Pancreas (tissue), 10 donors: ENCODE measurements around the gene DCAF4. TPM values are rescaled to one million over a fixed set of nuclear protein-coding genes. Genes with fewer than 3 reads are reported as not detected.
"Not testable (repeated sequence)": the region's sequence is repeated elsewhere in the genome, so short reads cannot be mapped to it uniquely, and the experiment has no call there.

ENCODE experiments used
- ATAC-seq, 4 donors: fragments of 200-7000 bp; cut with Tn5 transposase; one replicate each; pipeline versions ENCODE4 v1.8.0 to v1.9.1; 2020; ENCODE audit warnings: mild to moderate bottlenecking in 4 of 4, moderate library complexity in 4 of 4
- DNase-seq, 6 donors: peaks; one replicate each; pipeline ENCODE4 v3.0.0-alpha.2; 2020
- FAIRE-seq: peaks from 2 replicates; lab custom pipeline; 2012; peaks lifted over from hg19 to GRCh38; lab: Jason Lieb, UNC
- H3K27ac ChIP-seq, 4 donors: fragments of 200-600 bp; sonication (generic); 1 replicate in 3 of 4; 2 replicates in 1 of 4; pipeline versions ENCODE4 v1.5.0 to v1.8.0; 2020
- H3K27me3 ChIP-seq, 4 donors: fragments of 200-600 bp; one replicate each; pipeline ENCODE4 v1.8.0; 2021
- H3K36me3 ChIP-seq, 3 donors: fragments of 200-600 bp; sonication (generic) in 1 of 3; one replicate each; pipeline versions ENCODE4 v1.5.0 to v1.8.0; 2020 to 2021
- H3K4me1 ChIP-seq, 3 donors: fragments of 200-600 bp; one replicate each; pipeline ENCODE4 v1.8.0; 2021
- H3K4me3 ChIP-seq, 4 donors: fragments of 200-600 bp; sonication (generic) in 2 of 4; one replicate each; pipeline versions ENCODE4 v1.5.0 to v1.8.0; 2020 to 2021
- H3K9me3 ChIP-seq, 4 donors: fragments of 200-600 bp; one replicate each; pipeline ENCODE4 v1.8.0; 2021
- CTCF ChIP-seq, 4 donors: fragments of 200-600 bp; sonication (generic) in 3 of 4; IDR thresholded peaks; one replicate each; pipeline versions ENCODE4 v1.5.0 to v1.8.0; 2021; ENCODE audit warnings: antibody characterized with exemption in 4 of 4
- WGBS, 2 donors: extraction: QIAGEN DNeasy Blood & Tissue Kit; methylation state at CpG; one replicate each; pipeline ENCODE4 v1.1.7; 2013; 5-methylcytosine and 5-hydroxymethylcytosine counted together
- intact Hi-C, 3 donors: fragments of 100-400 bp; cut with DNase I; formaldehyde crosslinking; loops; one replicate each; pipeline versions ENCODE4 v1.11.1 to v1.14.2; 2022
- polyA plus RNA-seq, 2 donors: library from polyadenylated mRNA; stranded (reverse); fragments of 200-250 nt; gene quantifications; one replicate each; pipeline ENCODE4 v1.2.3, GENCODE V29; 2013
- total RNA-seq, 6 donors: library from RNA; stranded (reverse); fragmentation: NEBNext Ultra II Directional in 4 of 6; extraction: Animal tissue kit (Norgen Biotek cat#: 25700) in 4 of 6; gene quantifications; one replicate each; pipeline versions ENCODE4 v1.2.1 to v1.2.4, GENCODE V29; 2021 to 2023
- donor health status: healthy with polysubstance abuse.
- donor health status: DM: no; HTN: no; CAD: no; lungs with moderate emphysema.
- donor health status: DM: no; HTN: no; CAD: no.
- donor health status: control.
- donor health status: control.
- donor health status: Bipolar disorder and iron deficiency.
- donor health status: DM: yes; HTN: yes; CAD: no.
- donor health status: DM: no; HTN: no; CAD: no.
- donor health status: DM: no; HTN: no; CAD: no.
- donor health status: DM: yes; HTN: yes; CAD: no.

DCAF4 gene
- total and polyA plus RNA-seq, 8 donors, result 7.8 to 14.5 (median 11.2) TPM

DNA sequence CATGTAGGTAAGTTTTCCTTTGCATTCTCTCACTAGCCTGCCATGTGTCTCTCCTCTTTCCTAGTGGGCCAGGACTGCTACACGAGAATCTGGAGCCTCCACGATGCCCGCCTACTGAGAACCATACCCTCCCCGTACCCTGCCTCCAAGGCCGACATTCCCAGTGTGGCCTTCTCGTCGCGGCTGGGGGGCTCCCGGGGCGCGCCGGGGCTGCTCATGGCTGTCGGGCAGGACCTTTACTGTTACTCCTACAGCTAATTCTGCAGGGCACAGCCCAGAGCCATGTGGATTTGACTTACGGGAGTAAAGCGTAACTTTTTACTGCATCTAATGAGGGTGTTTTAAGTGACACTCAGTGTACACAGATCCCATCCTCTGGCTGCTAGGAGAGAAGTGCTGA is 32.3 kb downstream of the DCAF4 start:
- intact Hi-C loops, result no loop called here
- whole genome bisulfite sequencing, 2 donors, result 93 to 97% methylated on average over 15 of the region's 15 CpGs
- Histone ChIP-seq H3K4me1 (no peaks in the 10 kb centered on the region), H3K4me3 (no peak overlapping the region), H3K27me3 (no peaks in the 10 kb centered on the region), H3K27ac (no peak overlapping the region), H3K36me3 (peaks cover 0 to 32% (median 10%) of the 10 kb centered on the region in 3 donors), H3K9me3 (no peaks in the 10 kb centered on the region)
- TF ChIP-seq CTCF (IDR thresholded peaks at IDR 0.05), result no peak
- DNase-seq (no peak), FAIRE-seq (no peak), ATAC-seq (no peak)

DNA sequence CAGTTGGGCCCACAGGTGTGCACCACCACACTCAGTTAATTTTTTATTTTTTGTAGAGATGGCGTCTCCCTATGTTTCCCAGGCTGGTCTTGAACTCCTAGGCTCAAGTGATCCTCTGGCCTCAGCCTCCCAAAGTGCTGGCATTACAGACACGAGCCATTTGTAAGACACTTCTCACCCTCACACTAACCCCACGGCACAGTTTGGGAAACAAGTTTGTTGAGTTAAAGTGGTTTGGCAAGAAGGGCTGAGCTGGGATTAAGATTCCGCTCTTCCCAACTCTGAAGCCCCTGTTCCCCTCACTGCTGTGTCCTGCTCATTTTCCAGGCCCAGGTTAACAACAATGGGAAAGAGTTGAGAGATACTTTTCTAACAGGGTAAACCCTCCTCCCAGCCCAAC is 34.8 kb downstream of the DCAF4 start:
- WGBS, 2 donors, result 95 to 96% methylated on average over 4 of the region's 4 CpGs
- DNase-seq, H3K27ac ChIP-seq, ATAC-seq, H3K27me3 ChIP-seq, H3K9me3 ChIP-seq, H3K4me1 ChIP-seq, FAIRE-seq, intact Hi-C loops, H3K4me3 ChIP-seq: not testable (repeated sequence)
- H3K36me3 ChIP-seq, result peaks cover 0 to 23% (median 4%) of the 10 kb centered on the region in 3 donors

DNA sequence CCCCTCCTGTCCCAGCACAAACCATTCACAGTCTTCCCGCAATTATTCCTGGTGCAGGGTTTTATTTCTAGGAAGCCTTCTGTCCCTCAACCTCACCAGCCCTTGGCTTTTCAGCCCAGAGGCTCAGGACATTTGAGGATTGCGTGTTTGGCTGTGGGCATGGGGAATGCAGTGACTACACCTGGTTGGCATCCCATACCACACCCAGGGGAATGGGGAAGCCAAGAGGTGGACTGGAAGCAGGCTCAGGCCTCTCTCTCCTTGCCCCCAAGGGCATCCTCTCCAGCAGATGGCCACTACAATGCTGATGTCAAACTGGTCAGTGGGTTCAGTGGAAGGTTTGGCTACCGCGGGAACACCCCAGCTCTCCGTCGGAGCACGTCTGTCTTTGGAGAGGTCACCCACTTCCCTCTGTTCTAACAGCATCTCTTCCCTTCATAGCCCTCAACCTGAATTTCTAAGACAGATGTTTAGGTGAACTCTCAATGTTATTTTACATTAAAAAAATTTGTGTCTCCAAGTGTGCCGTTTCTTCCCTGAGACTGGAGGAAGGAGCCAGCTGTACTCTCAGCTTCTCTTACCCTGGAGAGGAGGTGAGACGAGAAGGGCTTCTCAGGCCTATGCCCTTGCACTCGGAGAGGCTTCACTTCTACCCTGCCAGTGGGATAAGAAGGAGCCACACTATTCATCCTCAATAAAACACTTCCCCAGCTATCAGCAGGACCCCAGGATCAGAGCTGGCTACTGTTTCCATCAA is 35.5 kb downstream of the DCAF4 start:
- FAIRE-seq (no peak), DNase-seq (no peak), ATAC-seq (peak in 1 of 4 donors; percentile 51)
- TF ChIP-seq CTCF (IDR thresholded peaks at IDR 0.05), result no peak
- intact Hi-C loops, result no loop called here
- H3K9me3 ChIP-seq, result no peaks in the 10 kb centered on the region
- no peak overlapping the region for H3K27ac ChIP-seq
- H3K4me1 ChIP-seq, result no peaks in the 10 kb centered on the region
- WGBS, 2 donors, result 85 to 88% methylated on average over 10 of the region's 10 CpGs
- no peak overlapping the region for H3K4me3 ChIP-seq
- H3K36me3 ChIP-seq, result peaks cover 0 to 19% (median 0%) of the 10 kb centered on the region in 3 donors
- no peaks in the 10 kb centered on the region for H3K27me3 ChIP-seq

DNA sequence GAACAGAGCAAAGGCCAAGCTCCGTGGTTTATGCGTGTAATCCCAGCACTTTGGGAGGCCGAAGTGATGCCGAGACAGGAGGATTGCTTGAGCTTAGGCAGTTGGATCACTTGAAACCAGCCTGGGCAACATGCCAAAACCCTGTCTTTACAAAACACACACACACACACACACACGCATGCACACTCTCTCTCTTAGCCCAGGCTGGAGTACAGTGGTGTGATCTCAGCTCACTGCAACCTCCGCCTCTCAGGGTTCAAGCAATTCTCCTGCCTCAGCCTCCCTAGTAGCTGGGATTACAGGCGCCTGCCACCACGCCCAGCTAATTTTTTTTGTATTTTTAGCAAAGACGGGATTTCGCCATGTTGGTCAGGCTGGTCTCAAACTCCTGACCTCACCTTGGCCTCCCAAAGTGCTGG is 36.1 kb downstream of the DCAF4 start:
- intact Hi-C loops, H3K4me3 ChIP-seq, H3K4me1 ChIP-seq, H3K27me3 ChIP-seq, FAIRE-seq, H3K9me3 ChIP-seq, H3K27ac ChIP-seq: not testable (repeated sequence)
- DNase-seq, result peak in 2 of 6 donors; percentile 30 to 39
- peaks cover 0 to 16% (median 0%) of the 10 kb centered on the region in 3 donors for H3K36me3 ChIP-seq
- whole genome bisulfite sequencing, 2 donors, result 81 to 82% methylated on average over 10 of the region's 10 CpGs
- peak; percentile 9 to 28 (median 16) for ATAC-seq

GRCh38 chr14:72962829-72963312 is 36.6 kb downstream of the DCAF4 start:
- intact Hi-C loops, result no loop called here
- no peak overlapping the region for H3K27ac ChIP-seq
- TF ChIP-seq CTCF (IDR thresholded peaks at IDR 0.05), result no peak
- DNase-seq (peak in 1 of 6 donors; percentile 48), ATAC-seq (peak in 3 of 4 donors; percentile 26 to 55 (median 50)), FAIRE-seq (no peak)
- H3K4me3 ChIP-seq, result no peak overlapping the region
- 50 to 52% methylated on average over 6 of the region's 6 CpGs for WGBS, 2 donors
- H3K4me1 ChIP-seq, result no peaks in the 10 kb centered on the region
- no peaks in the 10 kb centered on the region for H3K9me3 ChIP-seq
- H3K36me3 ChIP-seq, result peaks cover 0 to 11% (median 0%) of the 10 kb centered on the region in 3 donors
- H3K27me3 ChIP-seq, result no peaks in the 10 kb centered on the region

GRCh38 chr14:72965249-72965648 is 39.0 kb downstream of the DCAF4 start:
- FAIRE-seq, result no peak
- no peak for TF ChIP-seq CTCF (IDR thresholded peaks at IDR 0.05)
- no peak overlapping the region for H3K27ac ChIP-seq
- ATAC-seq, result no peak
- intact Hi-C loops, result no loop called here
- 83 to 84% methylated on average over 6 of the region's 6 CpGs for WGBS, 2 donors
- no peaks in the 10 kb centered on the region for H3K9me3 ChIP-seq
- no peak overlapping the region for H3K4me3 ChIP-seq
- H3K27me3 ChIP-seq, result no peaks in the 10 kb centered on the region
- H3K4me1 ChIP-seq, result no peaks in the 10 kb centered on the region
- peaks cover 0 to 6% (median 0%) of the 10 kb centered on the region in 3 donors for H3K36me3 ChIP-seq
- DNase-seq, result no peak
